Measurements from ENCODE around the gene TUSC2. TPM values are rescaled to one million over a fixed set of nuclear protein-coding genes. Genes with fewer than 3 reads are reported as not detected.

TUSC2 gene
- total and polyA plus RNA-seq, 12 donors, result 23.7 to 59.1 (median 27.0) TPM

DNA sequence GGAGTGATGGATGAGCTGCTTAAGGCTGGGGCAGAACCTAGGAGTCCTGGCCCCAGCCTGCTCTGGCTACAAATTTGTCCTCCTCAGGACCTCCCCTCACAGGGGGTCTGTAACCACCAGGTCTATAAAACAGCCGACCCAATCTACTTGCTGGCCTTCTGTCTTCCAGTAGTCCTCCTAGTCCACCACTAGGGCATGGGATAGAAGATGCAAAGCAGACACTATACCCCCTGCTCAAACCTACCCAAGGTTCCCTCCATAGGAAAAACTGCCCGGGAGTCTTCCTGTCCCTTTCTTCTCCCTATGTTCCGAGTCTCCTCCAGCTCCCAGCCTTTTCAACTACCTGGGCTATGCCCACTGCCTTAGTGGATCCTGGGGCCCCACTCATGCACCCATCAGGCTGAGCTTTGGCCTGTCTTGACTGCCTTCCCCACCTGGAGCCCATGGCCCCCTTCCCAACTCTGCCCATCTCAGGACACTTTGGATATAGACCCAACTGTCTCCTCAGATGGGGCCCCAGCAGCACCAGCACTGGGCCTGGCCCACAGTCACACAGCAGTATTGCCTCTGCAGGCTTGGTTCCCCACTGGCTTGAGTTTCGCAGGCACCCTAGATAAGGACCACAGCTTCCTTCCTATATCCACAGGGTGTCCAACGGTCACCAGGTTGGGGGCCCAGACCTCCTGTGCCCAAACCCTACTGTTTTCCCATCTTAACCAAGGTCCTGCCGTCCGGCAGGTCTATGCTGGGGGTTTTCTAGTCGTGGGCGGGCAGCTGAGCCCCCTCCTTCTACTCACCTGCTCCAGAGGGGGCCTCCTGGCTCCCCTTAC, 29.9 kb downstream of the TUSC2 start:
- peak overlapping the region; percentile 87 to 96 (median 95) for H3K27ac ChIP-seq
- H3K4me1 ChIP-seq, result peaks cover 23 to 56% (median 48%) of the 10 kb centered on the region in 9 donors
- H3K27me3 ChIP-seq, result no peaks in the 10 kb centered on the region
- H3K9me3 ChIP-seq, result no peaks in the 10 kb centered on the region
- peak in 1 of 9 donors; percentile 5 for TF ChIP-seq CTCF (IDR thresholded peaks at IDR 0.05)
- intact Hi-C loops (cut with DNase I), result no loop called here
- ATAC-seq, result no peak
- 46 to 59% methylated on average over 9 of the region's 9 CpGs for WGBS, 2 donors
- peaks cover 0 to 22% (median 0%) of the 10 kb centered on the region in 9 donors for H3K36me3 ChIP-seq
- no peak for DNase-seq
- peak overlapping the region; percentile 52 to 82 (median 68) for H3K4me3 ChIP-seq

DNA sequence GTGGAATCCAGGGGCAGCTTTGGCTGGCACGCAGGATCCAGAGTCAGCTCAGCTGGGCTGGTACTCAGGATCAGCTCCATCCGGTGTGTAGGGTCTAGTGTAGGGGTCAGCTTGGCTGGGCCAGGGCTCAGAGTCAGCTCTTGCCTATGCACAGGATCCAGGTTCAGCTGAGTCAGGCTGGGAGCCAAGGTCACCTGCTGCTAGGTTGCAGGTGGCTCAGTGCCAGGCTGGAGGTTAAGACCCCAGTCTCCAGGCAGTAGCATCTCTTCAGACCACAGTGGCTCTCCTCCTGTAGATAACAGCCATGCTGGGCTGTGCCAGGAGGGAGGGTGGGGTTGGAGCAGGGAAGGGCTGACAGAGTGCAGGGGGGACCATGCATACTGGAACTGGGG, 30.6 kb downstream of the TUSC2 start:
- H3K4me1 ChIP-seq, result peaks cover 23 to 55% (median 47%) of the 10 kb centered on the region in 9 donors
- DNase-seq, result no peak
- H3K27me3 ChIP-seq, result no peaks in the 10 kb centered on the region
- TF ChIP-seq CTCF (IDR thresholded peaks at IDR 0.05), result no peak
- intact Hi-C loops (cut with DNase I), result no loop called here
- ATAC-seq, result no peak
- no peak overlapping the region for H3K4me3 ChIP-seq
- peaks cover 0 to 22% (median 0%) of the 10 kb centered on the region in 9 donors for H3K36me3 ChIP-seq
- peak overlapping the region in 3 of 10 donors; percentile 91 to 95 (median 95) for H3K27ac ChIP-seq
- H3K9me3 ChIP-seq, result no peaks in the 10 kb centered on the region
- 84 to 87% methylated on average over 2 of the region's 2 CpGs for WGBS, 2 donors

GRCh38 chr3:50296721-50297383, 31.2 kb downstream of the TUSC2 start:
- TF ChIP-seq CTCF (IDR thresholded peaks at IDR 0.05), result no peak
- ATAC-seq (no peak), DNase-seq (no peak)
- intact Hi-C loops (cut with DNase I), result no loop called here
- Histone ChIP-seq H3K27me3 (no peaks in the 10 kb centered on the region), H3K4me1 (peaks cover 23 to 50% (median 42%) of the 10 kb centered on the region in 9 donors), H3K36me3 (peaks cover 0 to 22% (median 0%) of the 10 kb centered on the region in 9 donors), H3K27ac (no peak overlapping the region), H3K9me3 (no peaks in the 10 kb centered on the region), H3K4me3 (no peak overlapping the region)
- WGBS, 2 donors, result 92 to 94% methylated on average over 18 of the region's 18 CpGs

DNA sequence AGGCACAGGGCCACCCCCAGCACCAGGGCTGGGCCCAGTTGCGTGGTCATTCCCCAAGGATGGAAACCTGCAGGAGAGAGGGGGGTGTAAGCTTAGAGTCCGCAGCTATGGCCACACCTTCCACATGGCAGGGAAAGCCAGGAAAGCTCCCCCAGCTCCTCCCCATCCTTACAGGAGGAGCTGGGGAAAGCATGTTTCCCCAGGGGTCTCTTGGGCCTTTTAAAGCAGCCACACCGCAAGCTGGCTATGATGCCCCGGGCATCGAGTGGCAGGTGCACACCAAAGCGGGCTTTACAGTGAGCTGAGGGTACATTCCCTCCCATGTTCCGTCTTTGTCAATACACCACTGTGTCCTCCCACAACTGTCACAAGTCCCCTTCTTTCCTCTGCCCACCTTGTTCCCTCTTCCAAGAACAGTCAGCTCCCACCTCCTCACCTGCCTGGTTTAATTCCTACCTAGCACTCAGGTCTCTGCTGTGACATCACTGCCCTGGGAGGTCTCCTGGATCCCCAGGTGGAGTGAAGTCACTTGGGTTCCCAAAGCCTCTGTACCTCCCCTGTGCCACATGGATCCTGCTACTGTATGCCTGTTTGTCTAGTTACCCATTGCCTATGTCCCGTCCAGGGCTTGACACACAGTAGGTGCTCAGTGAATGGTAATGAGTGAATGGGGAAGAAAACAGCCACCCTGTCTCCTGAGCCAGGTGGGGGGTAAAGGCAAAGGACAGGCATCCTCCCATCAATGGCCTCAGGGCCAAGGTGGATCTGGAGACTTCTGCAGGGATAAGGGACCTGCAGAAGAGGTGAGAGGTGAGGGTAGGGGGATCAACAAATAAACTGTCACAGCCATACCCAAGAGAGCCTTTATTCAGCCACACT, 32.2 kb downstream of the TUSC2 start:
- Histone ChIP-seq H3K4me3 (no peak overlapping the region), H3K36me3 (peaks cover 0 to 16% (median 0%) of the 10 kb centered on the region in 9 donors), H3K9me3 (no peaks in the 10 kb centered on the region), H3K4me1 (peaks cover 28 to 53% (median 43%) of the 10 kb centered on the region in 9 donors), H3K27me3 (no peaks in the 10 kb centered on the region), H3K27ac (no peak overlapping the region)
- TF ChIP-seq CTCF (IDR thresholded peaks at IDR 0.05), result no peak
- intact Hi-C loops (cut with DNase I), result no loop called here
- 88 to 89% methylated on average over 8 of the region's 8 CpGs for WGBS, 2 donors
- ATAC-seq, result no peak
- no peak for DNase-seq
